Measurements from ENCODE around the gene MRNIP. TPM values are rescaled to one million over a fixed set of nuclear protein-coding genes. Genes with fewer than 3 reads are reported as not detected.

The MRNIP gene
- total RNA-seq, 1 experiment from 2014 or later = 37.8 TPM

DNA sequence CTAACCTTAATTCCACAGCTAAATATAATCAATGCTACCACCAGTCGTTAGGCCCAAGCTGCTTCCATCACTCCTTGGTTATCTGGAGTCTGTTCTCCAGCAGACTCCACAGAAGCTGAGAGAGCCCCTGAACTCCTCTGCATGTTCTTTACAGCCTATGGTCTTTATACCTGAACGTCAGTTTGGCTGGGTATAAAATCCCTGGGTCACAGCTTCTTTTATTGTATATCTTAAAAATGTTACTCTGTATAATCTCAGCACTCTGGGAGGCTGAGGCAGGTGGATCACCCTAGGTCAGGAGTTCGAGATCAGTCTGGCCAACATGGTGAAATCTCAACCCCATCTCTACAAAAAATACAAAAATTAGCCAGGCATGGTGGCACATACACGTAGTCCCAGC is 23.7 kb upstream of the MRNIP start:
- Mint-ChIP-seq H3K27ac (ENCODE audit: unreplicated experiment) (no peak overlapping the region), H3K4me1 (ENCODE audit: low read depth, unreplicated experiment) (no peaks in the 10 kb centered on the region), H3K36me3 (ENCODE audit: insufficient read depth, unreplicated experiment) (peaks cover 63% of the 10 kb centered on the region), H3K9me3 (ENCODE audit: unreplicated experiment) (peaks cover 30% of the 10 kb centered on the region), H3K27me3 (ENCODE audit: insufficient read depth, unreplicated experiment) (no peaks in the 10 kb centered on the region), H3K4me3 (ENCODE audit: unreplicated experiment) (no peak overlapping the region)
- peaks cover 8% of the 10 kb centered on the region for H3K36me3 ChIP-seq (ENCODE audit: control insufficient read depth, insufficient read depth, low read length)
- peaks cover 29% of the 10 kb centered on the region; the same call in 1 of the 2 replicates for H3K9me3 ChIP-seq
- no peak overlapping the region for H3K4me3 ChIP-seq (ENCODE audit: low read depth, low read length)
- ChIA-PET POLR2A (no interaction called here), CTCF (interaction anchor here (0.6 kb wide), 1 partner anchor 589 kb away, joined by 3 read pairs; no protein-coding TSS in a partner anchor)
- no peak for DNase-seq
- no peaks in the 10 kb centered on the region for H3K4me1 ChIP-seq
- H3K27me3 ChIP-seq (replicated peaks; ENCODE audit: control insufficient read depth, insufficient read depth, low read length) = no peaks in the 10 kb centered on the region
- intact Hi-C loops (cut with micrococcal nuclease; ENCODE audit: unreplicated experiment) = no loop called here
- TF ChIP-seq, protein P1, sequence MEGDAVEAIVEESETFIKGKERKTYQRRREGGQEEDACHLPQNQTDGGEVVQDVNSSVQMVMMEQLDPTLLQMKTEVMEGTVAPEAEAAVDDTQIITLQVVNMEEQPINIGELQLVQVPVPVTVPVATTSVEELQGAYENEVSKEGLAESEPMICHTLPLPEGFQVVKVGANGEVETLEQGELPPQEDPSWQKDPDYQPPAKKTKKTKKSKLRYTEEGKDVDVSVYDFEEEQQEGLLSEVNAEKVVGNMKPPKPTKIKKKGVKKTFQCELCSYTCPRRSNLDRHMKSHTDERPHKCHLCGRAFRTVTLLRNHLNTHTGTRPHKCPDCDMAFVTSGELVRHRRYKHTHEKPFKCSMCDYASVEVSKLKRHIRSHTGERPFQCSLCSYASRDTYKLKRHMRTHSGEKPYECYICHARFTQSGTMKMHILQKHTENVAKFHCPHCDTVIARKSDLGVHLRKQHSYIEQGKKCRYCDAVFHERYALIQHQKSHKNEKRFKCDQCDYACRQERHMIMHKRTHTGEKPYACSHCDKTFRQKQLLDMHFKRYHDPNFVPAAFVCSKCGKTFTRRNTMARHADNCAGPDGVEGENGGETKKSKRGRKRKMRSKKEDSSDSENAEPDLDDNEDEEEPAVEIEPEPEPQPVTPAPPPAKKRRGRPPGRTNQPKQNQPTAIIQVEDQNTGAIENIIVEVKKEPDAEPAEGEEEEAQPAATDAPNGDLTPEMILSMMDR (IDR thresholded peaks at IDR 0.05; ENCODE audit: insufficient read depth in 1 of 2, low read depth in 1 of 2, low read length in 1 of 2, severe bottlenecking in 1 of 2, unreplicated experiment in 1 of 2) = no peak
- no TSS peak for BruUV-seq (replicated peaks)

DNA sequence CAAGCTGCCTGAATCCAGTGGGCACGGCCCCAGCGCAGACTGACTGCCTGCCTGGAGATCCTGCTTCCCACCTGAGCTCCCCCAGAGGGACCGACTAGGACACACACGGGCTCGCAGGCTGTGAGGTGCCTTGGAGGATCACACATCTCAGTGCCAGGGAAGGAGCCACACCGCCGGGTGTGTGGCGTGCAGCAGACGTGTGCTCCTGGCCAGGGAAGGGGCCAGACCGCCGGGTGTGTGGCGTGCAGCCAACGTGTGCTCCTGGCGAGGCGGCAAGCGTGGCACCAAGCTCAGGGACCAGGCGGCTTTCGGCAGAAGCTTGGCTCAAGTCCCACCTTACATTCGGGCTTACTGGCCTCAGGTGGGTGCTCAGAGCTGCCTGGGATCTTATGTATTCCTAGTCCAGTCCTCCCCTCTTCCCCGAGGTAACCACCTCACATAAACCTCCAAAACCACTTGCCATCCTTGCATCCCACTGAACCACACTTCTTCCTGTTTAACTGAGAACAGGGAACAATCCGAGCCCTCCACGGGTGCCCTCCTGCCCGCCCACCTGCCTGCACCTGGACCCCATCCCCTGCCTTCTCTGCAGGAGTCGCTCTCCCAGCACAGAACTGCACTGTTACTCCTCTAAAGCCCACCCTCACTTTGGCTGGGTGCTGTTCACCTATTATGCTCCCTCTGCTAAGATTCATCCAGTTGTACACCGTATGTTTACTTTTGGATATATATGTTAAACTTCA is 22.4 kb upstream of the MRNIP start:
- Histone ChIP-seq H3K36me3 (ENCODE audit: control insufficient read depth, insufficient read depth, low read length) (peaks cover 6% of the 10 kb centered on the region), H3K27me3 (replicated peaks; ENCODE audit: control insufficient read depth, insufficient read depth, low read length) (no peaks in the 10 kb centered on the region), H3K4me1 (no peaks in the 10 kb centered on the region), H3K9me3 (peaks cover 29% of the 10 kb centered on the region; the same call in 1 of the 2 replicates), H3K4me3 (ENCODE audit: low read depth, low read length) (no peak overlapping the region)
- intact Hi-C loops (cut with micrococcal nuclease; ENCODE audit: unreplicated experiment) = no loop called here
- no TSS peak for BruUV-seq (replicated peaks)
- no peak for DNase-seq
- H3K27ac Mint-ChIP-seq (ENCODE audit: unreplicated experiment) = no peak overlapping the region
- no peak overlapping the region for H3K4me3 Mint-ChIP-seq (ENCODE audit: unreplicated experiment)
- no peaks in the 10 kb centered on the region for H3K27me3 Mint-ChIP-seq (ENCODE audit: insufficient read depth, unreplicated experiment)
- H3K4me1 Mint-ChIP-seq (ENCODE audit: low read depth, unreplicated experiment) = no peaks in the 10 kb centered on the region
- ChIA-PET POLR2A (no interaction called here), CTCF (interaction anchor here (0.5 kb wide), 1 partner anchor 127 kb away, joined by 3 read pairs; no protein-coding TSS in a partner anchor)
- peaks cover 56% of the 10 kb centered on the region for H3K36me3 Mint-ChIP-seq (ENCODE audit: insufficient read depth, unreplicated experiment)
- H3K9me3 Mint-ChIP-seq (ENCODE audit: unreplicated experiment) = peaks cover 21% of the 10 kb centered on the region
- TF ChIP-seq, protein P1 (IDR thresholded peaks at IDR 0.05; ENCODE audit: insufficient read depth in 1 of 2, low read depth in 1 of 2, low read length in 1 of 2, severe bottlenecking in 1 of 2, unreplicated experiment in 1 of 2) = no peak

DNA sequence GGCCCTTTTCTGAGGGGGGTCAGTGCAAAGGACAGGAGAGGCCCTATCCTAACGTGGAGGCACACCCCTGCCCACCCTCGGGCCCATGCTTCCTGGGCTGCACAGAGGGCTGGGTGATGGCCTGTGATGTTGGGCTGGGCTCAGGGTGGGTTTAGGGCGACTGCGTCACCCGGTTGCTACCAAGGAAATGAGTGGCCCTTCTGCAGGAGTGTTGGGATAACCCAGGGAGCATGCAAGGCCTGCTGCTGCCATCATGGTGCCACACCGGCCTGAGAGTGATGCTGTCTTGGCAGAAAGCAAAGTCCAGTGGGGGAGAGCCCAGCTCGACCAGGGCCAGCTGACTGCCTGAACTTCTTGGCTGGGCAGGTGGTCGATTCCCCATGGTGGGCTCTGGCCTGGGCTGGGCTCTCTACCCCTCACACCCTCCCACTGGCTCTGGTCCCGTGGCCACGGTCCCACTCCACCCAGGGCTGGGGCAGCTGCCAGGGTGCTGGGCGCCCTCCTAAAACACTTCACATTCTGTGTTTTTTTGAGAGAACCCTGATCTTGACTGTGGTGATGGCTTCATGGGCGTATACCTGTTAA is 21.5 kb upstream of the MRNIP start:
- Mint-ChIP-seq H3K9me3 (ENCODE audit: unreplicated experiment) (peaks cover 19% of the 10 kb centered on the region), H3K27ac (ENCODE audit: unreplicated experiment) (no peak overlapping the region), H3K4me3 (ENCODE audit: unreplicated experiment) (no peak overlapping the region), H3K27me3 (ENCODE audit: insufficient read depth, unreplicated experiment) (no peaks in the 10 kb centered on the region), H3K36me3 (ENCODE audit: insufficient read depth, unreplicated experiment) (peaks cover 51% of the 10 kb centered on the region), H3K4me1 (ENCODE audit: low read depth, unreplicated experiment) (no peaks in the 10 kb centered on the region)
- intact Hi-C loops (cut with micrococcal nuclease; ENCODE audit: unreplicated experiment) = no loop called here
- no TSS peak for BruUV-seq (replicated peaks)
- Histone ChIP-seq H3K4me3 (ENCODE audit: low read depth, low read length) (no peak overlapping the region), H3K4me1 (no peaks in the 10 kb centered on the region), H3K9me3 (peaks cover 27% of the 10 kb centered on the region; the same call in 1 of the 2 replicates), H3K27me3 (replicated peaks; ENCODE audit: control insufficient read depth, insufficient read depth, low read length) (no peaks in the 10 kb centered on the region), H3K36me3 (ENCODE audit: control insufficient read depth, insufficient read depth, low read length) (peaks cover 2% of the 10 kb centered on the region)
- TF ChIP-seq, protein P1 (IDR thresholded peaks at IDR 0.05; ENCODE audit: insufficient read depth in 1 of 2, low read depth in 1 of 2, low read length in 1 of 2, severe bottlenecking in 1 of 2, unreplicated experiment in 1 of 2) = no peak
- POLR2A ChIA-PET = no interaction called here
- CTCF ChIA-PET = interaction anchor here (1.6 kb wide), 1 partner anchor 11 kb away, joined by 4 read pairs; no protein-coding TSS in a partner anchor
- DNase-seq = no peak

Measured in Caco-2 (cell line).